DMS153 (cell line): ENCODE data around the gene EFNA4.

ENCODE experiments used
- DNase-seq: peaks from one replicate; lab custom pipeline; 2025; lab: John Stamatoyannopoulos, UW

EFNA4 gene

DNA sequence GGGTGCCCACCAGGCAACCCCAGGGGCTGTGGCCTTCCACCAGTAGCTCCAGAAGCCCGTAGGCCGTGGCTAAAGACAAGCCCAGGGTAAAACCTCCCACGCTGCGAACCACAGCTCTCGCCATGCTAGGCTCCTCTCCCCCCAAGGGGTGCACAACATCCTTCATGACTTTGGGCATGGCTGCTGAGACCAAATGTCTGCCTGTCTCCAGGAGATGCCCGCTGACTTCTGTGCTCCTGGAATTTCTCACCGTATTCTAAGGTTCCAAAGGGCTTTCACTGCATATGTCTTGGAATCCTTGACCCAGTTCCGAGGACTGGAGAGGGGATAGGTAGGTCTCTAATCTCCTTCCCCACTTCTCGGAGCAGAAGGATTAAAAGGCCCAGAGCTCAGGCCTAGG lies 30.0 kb upstream of the EFNA4 start, which contains the start of the genes DCST1 and DCST2:
DCST1 (plus strand) TSS at position 301 of the 400 bp plus-strand sequence. CDS start 213 bp downstream, outside the sequence.
DCST2 (minus strand) TSS at position 258 of the 400 bp plus-strand sequence; CDS start at position 178, 80 bp downstream.
- DNase-seq, result no peak

- no peak for DNase-seq
These were observed 29.0 kb upstream of the EFNA4 start for GRCh38 chr1:155034318-155035208.

- no peak for DNase-seq
These were observed 27.6 kb upstream of the EFNA4 start for GRCh38 chr1:155035936-155036335.

GRCh38 chr1:155037043-155037442 lies 26.5 kb upstream of the EFNA4 start:
- no peak for DNase-seq

DNA sequence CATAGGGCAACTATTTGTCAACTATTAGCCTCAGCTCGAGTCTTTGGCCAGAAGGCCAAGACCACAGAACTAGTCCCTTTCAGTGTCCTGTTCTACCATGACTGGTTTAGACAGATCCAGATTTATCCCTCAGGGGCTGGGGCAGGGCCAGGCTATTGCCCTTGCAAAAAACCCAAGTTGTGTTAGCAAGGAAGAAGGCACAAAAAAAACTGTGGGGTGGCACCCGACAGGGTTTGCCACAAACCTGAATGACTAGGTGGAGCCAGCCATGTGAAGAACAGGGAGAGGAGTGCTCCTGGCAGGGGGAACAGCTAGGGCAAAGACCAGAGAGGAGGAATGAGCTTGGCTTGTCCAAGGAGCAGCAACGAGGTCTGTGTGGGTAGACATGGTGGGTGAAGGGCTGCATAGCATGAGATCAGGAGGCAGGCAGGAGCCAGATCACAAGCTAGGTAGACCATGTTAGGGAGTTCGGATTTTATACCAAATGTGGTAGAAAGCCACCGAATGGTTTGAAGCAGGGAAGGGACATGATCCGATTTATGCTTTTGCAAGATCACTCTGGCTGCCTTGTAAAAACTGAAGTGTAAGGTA lies 25.6 kb upstream of the EFNA4 start:
- no peak for DNase-seq

- no peak for DNase-seq
These were observed 24.8 kb upstream of the EFNA4 start for GRCh38 chr1:155038602-155039307.

- no peak for DNase-seq
These were observed 24.3 kb upstream of the EFNA4 start for GRCh38 chr1:155039308-155039669.

GRCh38 chr1:155040358-155041093 lies 23.0 kb upstream of the EFNA4 start:
- no peak for DNase-seq

DNA sequence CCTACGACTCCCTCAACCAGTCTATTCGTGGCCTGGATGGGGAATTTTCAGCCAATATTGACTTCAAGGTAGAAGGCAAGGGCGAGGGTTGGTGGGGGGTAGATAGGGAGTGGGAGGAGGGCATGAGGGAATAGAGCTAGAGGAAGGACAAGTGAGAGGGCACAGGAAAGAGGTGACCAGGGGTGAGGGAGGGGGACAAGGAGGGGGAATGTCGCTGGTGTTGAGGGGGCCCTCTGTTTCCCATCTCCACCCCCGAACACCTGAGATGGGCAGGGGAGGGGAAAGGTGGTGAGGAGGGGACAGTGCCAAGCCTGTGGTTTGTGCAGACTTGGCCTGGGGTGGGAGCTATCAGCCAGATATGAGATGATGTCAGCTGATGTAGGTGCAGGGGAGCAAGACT lies 20.8 kb upstream of the EFNA4 start:
- DNase-seq, result no peak

DNA sequence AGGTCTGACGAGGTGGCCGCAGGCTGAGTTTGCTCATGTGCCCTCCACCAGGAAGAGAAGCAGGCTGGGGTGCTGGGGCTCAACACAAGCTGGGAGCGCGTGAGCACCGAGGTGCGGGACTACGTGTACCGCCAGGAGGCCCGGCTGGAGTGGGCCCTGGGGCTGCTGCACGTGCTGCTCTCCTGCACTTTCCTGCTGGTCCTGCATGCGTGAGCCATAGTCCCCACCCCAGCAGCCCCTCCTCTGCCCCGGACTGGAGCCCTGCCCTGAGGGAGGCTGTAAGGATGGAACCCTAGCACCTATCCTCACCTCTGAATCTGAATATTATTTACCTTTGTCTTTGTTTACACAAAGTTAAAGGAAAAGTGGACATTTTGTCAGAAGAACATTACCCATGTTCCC lies 20.2 kb upstream of the EFNA4 start:
- no peak for DNase-seq

DNA sequence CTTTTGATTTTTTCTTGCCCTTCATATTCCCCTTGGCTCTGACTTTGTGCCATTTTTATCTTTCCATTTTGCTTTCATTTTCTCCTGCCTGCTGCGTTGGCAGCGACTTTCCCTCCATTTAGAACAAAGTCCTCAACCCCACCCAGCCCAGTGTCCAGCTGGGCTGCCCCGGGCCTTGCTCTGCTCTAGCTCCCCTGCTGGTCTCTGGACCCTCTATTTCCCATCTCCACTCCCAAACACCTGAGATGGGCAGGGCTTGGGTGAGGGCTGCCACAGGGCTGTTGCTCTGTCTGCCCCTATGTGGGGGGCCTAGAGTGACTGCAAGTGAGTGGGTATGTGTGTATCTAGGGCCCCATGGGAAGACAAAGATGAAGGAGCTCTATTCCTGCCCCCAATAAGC lies 19.7 kb upstream of the EFNA4 start:
- no peak for DNase-seq

DNA sequence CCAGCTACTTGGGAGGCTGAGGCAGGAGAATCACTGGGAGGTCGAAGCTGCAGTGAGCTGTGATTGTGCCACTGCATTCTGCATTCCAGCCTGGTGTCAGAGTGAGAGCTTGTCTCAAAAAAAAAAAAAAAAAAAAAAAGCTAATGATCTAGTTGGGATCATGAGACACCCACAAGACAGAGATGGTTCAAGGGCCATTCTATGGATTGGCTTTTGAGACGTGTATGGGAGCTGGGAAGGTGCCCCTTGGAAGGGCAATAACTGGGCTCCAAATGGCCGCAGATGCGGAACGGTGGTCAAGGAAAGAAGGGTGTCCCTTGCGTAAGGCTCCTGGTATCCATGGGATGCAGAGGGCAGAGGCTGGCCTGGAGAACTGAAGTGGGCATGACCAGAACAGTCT lies 19.2 kb upstream of the EFNA4 start:
- DNase-seq, result no peak

DNA sequence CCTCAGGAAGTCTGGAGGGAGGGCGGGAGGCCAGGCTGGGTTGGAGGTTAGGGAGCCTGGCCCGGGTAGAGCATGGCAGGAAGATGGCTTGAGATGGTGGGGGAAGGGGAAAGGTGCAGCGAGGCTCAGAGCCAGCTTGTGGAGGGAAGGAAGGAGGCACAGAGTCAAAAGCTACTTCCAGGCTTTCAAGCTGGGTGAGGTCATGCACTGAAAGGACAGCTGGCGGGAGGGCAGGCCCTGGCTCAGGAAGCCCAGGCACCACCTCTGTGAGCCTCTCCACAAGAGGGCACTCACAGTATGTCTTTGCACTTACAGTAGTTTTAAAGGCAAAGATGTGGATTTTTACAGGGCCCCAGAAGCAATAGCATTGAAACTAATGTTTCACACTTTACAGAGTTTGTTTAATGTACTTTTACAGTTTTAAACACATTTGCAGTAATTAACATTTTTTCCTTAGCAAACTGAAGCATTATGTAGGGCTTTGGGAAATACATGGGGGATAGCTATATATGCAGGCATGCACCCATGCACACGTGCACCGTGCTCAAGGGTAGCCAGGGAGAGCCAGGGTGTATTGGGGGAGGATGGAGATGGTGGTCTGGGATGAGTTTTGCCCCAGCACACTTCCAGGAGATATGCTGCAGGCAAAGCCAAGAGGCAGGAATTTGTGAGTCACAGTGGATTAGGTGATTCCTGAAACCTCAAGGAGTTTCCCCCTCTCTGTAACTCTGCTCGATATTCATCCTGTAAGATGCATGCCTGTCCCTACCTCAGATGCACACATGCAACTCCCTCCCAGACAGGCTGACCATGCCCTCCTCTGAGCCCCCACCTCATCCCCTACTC lies 18.5 kb upstream of the EFNA4 start:
- DNase-seq, result peak; percentile 88

DNA sequence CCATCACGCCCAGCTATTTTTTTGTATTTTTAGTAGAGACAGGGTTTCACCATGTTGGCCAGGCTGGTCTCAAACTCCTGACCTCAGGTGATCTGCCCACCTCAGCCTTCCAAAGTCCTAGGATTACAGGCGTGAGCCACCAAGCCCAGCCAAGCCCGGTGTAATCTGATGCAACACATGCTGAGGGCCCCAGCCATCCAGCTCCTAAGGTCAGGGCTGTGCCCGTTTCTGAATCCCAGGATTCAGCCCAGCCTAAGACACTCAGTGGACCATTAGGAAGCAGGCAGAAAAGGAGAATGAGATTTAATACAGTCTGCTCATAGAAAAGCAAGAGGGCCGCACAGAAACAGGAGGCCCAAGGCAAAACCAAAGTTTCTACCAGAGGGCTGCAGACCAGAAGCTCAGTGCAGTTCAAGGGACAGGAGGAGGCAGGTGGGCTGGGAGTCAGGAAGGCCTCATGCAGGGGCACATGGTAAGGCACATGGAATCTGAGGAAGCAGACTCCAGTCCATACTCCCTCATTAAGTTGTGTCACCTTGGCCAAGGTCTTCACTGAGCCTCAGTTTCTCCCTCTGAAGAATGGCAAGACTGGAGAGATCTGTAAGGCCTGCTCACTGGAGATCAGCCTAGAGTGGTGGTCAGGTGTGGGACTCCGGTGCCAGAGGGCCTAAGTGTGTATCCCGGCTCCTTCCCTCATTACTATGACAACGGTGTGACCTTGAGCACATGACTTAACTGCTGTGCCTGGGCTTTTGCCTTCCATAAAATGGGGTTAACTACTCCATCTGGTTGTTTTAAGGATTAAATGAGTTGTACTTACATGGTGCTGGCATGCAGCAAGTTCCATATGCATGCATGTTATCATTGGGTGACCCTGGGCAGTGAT lies 14.8 kb upstream of the EFNA4 start:
- DNase-seq, result no peak

DNA sequence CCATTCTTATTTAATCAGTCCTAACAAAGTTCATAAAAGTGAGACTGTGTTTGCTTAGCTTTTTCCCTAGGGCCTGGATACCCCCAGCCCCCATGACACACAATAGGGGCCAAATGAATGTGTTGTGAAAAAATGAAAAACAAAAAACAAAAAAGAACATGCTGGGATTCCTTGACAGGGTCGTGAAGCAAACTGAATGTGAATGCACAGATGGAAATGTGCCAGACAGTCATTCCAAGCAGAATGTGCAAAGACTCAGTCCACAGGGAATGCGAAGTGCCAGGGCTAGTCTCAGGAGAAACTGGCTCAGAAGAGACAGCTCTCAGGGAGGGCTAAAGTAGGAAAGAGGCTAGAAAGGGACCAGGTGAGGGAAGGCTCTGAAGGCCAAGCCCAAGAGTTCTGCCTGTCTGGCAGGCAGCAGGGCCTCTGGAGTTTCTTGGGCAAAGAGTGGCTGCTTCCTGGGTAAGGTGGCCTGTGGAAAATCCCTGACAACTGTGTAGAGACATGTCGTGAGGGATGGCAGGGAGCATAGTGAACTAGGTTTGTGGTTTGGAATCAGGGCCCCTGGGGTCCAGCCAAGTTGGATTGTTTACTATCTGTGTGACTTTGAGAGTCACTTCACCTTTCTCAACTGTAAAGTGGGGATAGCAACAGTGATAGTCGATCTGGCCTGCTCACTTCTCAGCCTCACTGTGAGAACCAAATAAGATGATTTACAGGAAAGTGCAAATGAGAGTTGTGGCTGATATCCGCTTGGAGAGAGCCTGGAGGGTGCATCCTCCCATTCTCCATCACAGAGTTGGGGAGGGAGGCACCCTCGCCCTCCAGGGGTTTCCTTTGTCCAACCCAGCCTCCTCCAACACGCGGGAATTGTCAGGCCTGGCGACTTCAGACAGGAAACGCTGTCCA lies 13.6 kb upstream of the EFNA4 start:
- peak; percentile 21 for DNase-seq

DNA sequence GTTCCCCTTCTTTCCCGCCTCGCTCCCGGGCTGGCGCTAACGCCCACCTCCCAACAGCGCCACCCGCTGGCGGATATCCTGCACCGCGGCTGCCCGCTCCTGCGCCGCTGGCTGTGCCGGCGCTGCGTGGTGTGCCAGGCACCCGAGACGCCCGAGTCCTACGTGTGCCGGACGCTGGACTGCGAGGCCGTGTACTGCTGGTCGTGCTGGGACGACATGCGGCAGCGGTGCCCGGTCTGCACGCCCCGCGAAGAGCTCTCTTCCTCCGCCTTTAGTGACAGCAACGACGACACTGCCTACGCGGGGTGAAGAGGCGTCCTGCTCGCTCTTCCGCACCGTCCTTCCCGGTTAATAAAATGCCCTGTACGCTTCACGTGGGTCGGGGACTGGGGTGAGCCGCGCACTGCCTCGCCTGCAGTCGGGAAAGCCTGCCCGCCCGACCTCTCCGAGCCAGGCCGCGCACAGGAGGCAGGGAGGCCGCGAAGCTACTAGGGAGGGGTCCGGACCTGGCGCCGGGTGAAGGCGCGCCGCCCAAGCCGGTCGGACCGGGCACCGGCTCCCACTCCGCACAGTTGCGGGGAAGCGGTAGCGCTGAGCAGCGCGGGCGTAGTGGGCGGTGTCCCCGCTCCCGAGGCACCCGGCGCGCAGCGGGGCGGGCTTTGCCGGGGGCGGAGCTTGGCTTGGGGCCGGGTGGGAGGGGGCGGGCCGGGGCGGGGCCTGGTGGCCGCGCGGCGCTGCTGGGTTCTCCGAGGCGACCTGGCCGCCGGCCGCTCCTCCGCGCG lies 12.8 kb upstream of the EFNA4 start, which contains the start of gene ADAM15:
ADAM15 (plus strand) TSS at position 757 of the 782 bp plus-strand sequence. CDS start 71 bp downstream, outside the sequence.
- DNase-seq, result peak; percentile 88

- no peak for DNase-seq
These were observed 12.2 kb upstream of the EFNA4 start for GRCh38 chr1:155051342-155051776.
